Stomach (tissue), 9 donors: ENCODE data around the gene CARMIL3. TPM values are rescaled to one million over a fixed set of nuclear protein-coding genes. Genes with fewer than 3 reads are reported as not detected.

Experiments
- DNase-seq, 2 donors: peaks; one replicate each; pipeline versions ENCODE4 v3.0.0 to v3.0.0-alpha.2; 2013 to 2019
- H3K27ac ChIP-seq, 5 donors: fragments of 200-600 bp in 4 of 5; sonication (generic) in 4 of 5; one replicate each; pipeline ENCODE4 v1.5.1; 2013 to 2019; ENCODE audit warnings: mild to moderate bottlenecking in 1 of 5, moderate library complexity in 1 of 5
- H3K27me3 ChIP-seq, 3 donors: fragments of 200-600 bp; sonication (generic); one replicate each; pipeline ENCODE4 v1.5.1; 2017 to 2019; ENCODE audit warnings: mixed run types in 1 of 3
- H3K36me3 ChIP-seq, 4 donors: fragments of 200-600 bp; sonication (generic); 1 replicate in 3 of 4; 2 replicates in 1 of 4; pipeline ENCODE4 v1.5.1; 2016 to 2019
- H3K4me1 ChIP-seq, 4 donors: fragments of 200-600 bp; sonication (generic); one replicate each; pipeline ENCODE4 v1.5.1; 2016 to 2019
- H3K4me3 ChIP-seq, 4 donors: fragments of 200-600 bp; sonication (generic) in 3 of 4; one replicate each; pipeline ENCODE4 v1.5.1; 2016 to 2019; ENCODE audit warnings: mild to moderate bottlenecking in 1 of 4
- H3K9me3 ChIP-seq, 4 donors: fragments of 200-600 bp; sonication (generic); one replicate each; pipeline ENCODE4 v1.5.1; 2016 to 2019
- CTCF ChIP-seq, 7 experiments: fragments of 450-650 bp in 4 of 7; fragments of 200-600 bp in 3 of 7; sonication (generic) in 3 of 7; IDR thresholded peaks; one replicate each; pipeline ENCODE4 v1.5.1; 2016 to 2019; ENCODE audit warnings: antibody characterized with exemption in 7 of 7, control low read depth in 2 of 7, mild to moderate bottlenecking in 1 of 7
- EP300 ChIP-seq: sonication (generic); formaldehyde crosslinking; IDR thresholded peaks from one replicate; pipeline ENCODE4 v1.6.1; 2017; ENCODE audit warnings: antibody characterized with exemption
- POLR2A ChIP-seq, 4 donors: fragments of 450-650 bp; IDR thresholded peaks; one replicate each; pipeline ENCODE4 v1.6.1; 2016; ENCODE audit warnings: antibody characterized with exemption in 4 of 4, control low read depth in 2 of 4, mild to moderate bottlenecking in 1 of 4, moderate library complexity in 1 of 4
- POLR2AphosphoS5 ChIP-seq, 3 donors: sonication (generic); formaldehyde crosslinking; IDR thresholded peaks; one replicate each; pipeline ENCODE4 v1.6.1; 2016; ENCODE audit warnings: antibody characterized with exemption in 3 of 3
- WGBS, 5 donors: extraction: QIAGEN DNeasy Blood & Tissue Kit in 3 of 5; methylation state at CpG; one replicate each; pipeline versions ENCODE4 v1.1.5 to v1.1.7; 2013 to 2018; 5-methylcytosine and 5-hydroxymethylcytosine counted together
- intact Hi-C: fragments of 100-400 bp; cut with DNase I; formaldehyde crosslinking; loops from one replicate; pipeline ENCODE4 v1.15.1; 2023; ENCODE audit warnings: low total_unique reads
- polyA plus RNA-seq, 3 donors: library from polyadenylated mRNA; stranded (reverse); fragments of 200-250 nt; gene quantifications; one replicate each; pipeline ENCODE4 v1.2.3, GENCODE V29; 2013
- total RNA-seq, 5 donors: library from RNA; depleted of rRNA; stranded (reverse); fragments of >200 nt; gene quantifications; one replicate each; pipeline versions ENCODE4 v1.1.0 to v1.2.3, GENCODE V29; 2014 to 2016
- donor health status: healthy with polysubstance abuse.
- donor health status: Bipolar disorder and iron deficiency.
- donor health status: healthy.

The CARMIL3 gene
- total and polyA plus RNA-seq, 8 donors, result 0.14 to 2.0 (median 0.50) TPM; not detected in 2

GRCh38 chr14:24106672-24107271 is 55.0 kb downstream of the CARMIL3 start:
- DNase-seq, result no peak
- H3K27me3 ChIP-seq, result no peaks in the 10 kb centered on the region
- no peak overlapping the region for H3K27ac ChIP-seq
- WGBS, 5 donors, result 67 to 79% (median 74%) methylated on average over 4 of the region's 4 CpGs
- H3K4me1 ChIP-seq, result peaks cover 5 to 19% (median 13%) of the 10 kb centered on the region in 4 donors
- intact Hi-C loops, result loop anchor here (10.0 kb wide), 1 partner anchor 52 kb away; the partner anchor contains the start of gene CARMIL3
- TF ChIP-seq EP300 (no peak), POLR2A (IDR thresholded peaks at IDR 0.05) (no peak), POLR2AphosphoS5 (IDR thresholded peaks at IDR 0.05) (no peak), CTCF (IDR thresholded peaks at IDR 0.05) (no peak)
- H3K9me3 ChIP-seq, result no peaks in the 10 kb centered on the region
- H3K4me3 ChIP-seq, result no peak overlapping the region
- H3K36me3 ChIP-seq, result peaks cover 0 to 22% (median 16%) of the 10 kb centered on the region in 4 donors

- WGBS, 5 donors, result 33 to 45% (median 41%) methylated on average over 5 of the region's 5 CpGs
- DNase-seq, result no peak
- H3K36me3 ChIP-seq, result peaks cover 0 to 14% (median 7%) of the 10 kb centered on the region in 4 donors
- intact Hi-C loops, result loop anchor here (10.0 kb wide), 1 partner anchor 54 kb away; the partner anchor contains the start of gene CARMIL3
- peak overlapping the region in 4 of 5 donors; percentile 13 to 68 (median 48) for H3K27ac ChIP-seq
- H3K9me3 ChIP-seq, result no peaks in the 10 kb centered on the region
- no peak overlapping the region for H3K4me3 ChIP-seq
- TF ChIP-seq POLR2A (IDR thresholded peaks at IDR 0.05), result no peak
- TF ChIP-seq POLR2AphosphoS5 (IDR thresholded peaks at IDR 0.05), result no peak
- no peak for TF ChIP-seq EP300
- no peak for TF ChIP-seq CTCF (IDR thresholded peaks at IDR 0.05)
- no peaks in the 10 kb centered on the region for H3K27me3 ChIP-seq
- peaks cover 8 to 21% (median 16%) of the 10 kb centered on the region in 4 donors for H3K4me1 ChIP-seq
Observed at GRCh38 chr14:24108336-24108874, 56.6 kb downstream of the CARMIL3 start.

GRCh38 chr14:24110060-24110459 is 58.3 kb downstream of the CARMIL3 start:
- 64 to 75% (median 68%) methylated on average over 9 of the region's 9 CpGs for WGBS, 5 donors
- Histone ChIP-seq H3K4me1 (peaks cover 10 to 22% (median 19%) of the 10 kb centered on the region in 4 donors), H3K4me3 (no peak overlapping the region), H3K36me3 (no peaks in the 10 kb centered on the region), H3K27me3 (no peaks in the 10 kb centered on the region), H3K9me3 (no peaks in the 10 kb centered on the region), H3K27ac (no peak overlapping the region)
- TF ChIP-seq CTCF (IDR thresholded peaks at IDR 0.05) (no peak), POLR2A (IDR thresholded peaks at IDR 0.05) (no peak), EP300 (no peak), POLR2AphosphoS5 (IDR thresholded peaks at IDR 0.05) (no peak)
- intact Hi-C loops, result no loop called here
- DNase-seq, result no peak

GRCh38 chr14:24110523-24110922 is 58.7 kb downstream of the CARMIL3 start:
- no peak overlapping the region for H3K4me3 ChIP-seq
- DNase-seq, result no peak
- H3K9me3 ChIP-seq, result no peaks in the 10 kb centered on the region
- H3K27me3 ChIP-seq, result no peaks in the 10 kb centered on the region
- H3K4me1 ChIP-seq, result peaks cover 10 to 26% (median 21%) of the 10 kb centered on the region in 4 donors
- TF ChIP-seq CTCF (IDR thresholded peaks at IDR 0.05) (no peak), POLR2AphosphoS5 (IDR thresholded peaks at IDR 0.05) (no peak), POLR2A (IDR thresholded peaks at IDR 0.05) (no peak), EP300 (no peak)
- WGBS, 5 donors, result 24 to 56% (median 45%) methylated on average over 1 of the region's 1 CpG
- H3K27ac ChIP-seq, result peak overlapping the region in 1 of 5 donors; percentile 51
- intact Hi-C loops, result no loop called here
- no peaks in the 10 kb centered on the region for H3K36me3 ChIP-seq
